Osteoblast (primary cell): ENCODE measurements around the gene TRANK1. TPM values are rescaled to one million over a fixed set of nuclear protein-coding genes. Genes with fewer than 3 reads are reported as not detected.

ENCODE experiments used
- DNase-seq: peaks from one replicate; pipeline ENCODE4 v3.0.0; 2011; ENCODE audit warnings: low spot score, mixed read lengths; ENCODE audit not compliant: insufficient read length; ENCODE audit errors: missing footprints
- H2AFZ ChIP-seq: 2 replicates; pipeline ENCODE4 v1.6.0; 2011; ENCODE audit warnings: mild to moderate bottlenecking, low read length
- H3K27ac ChIP-seq: 2 replicates; pipeline ENCODE4 v1.5.1; 2011; ENCODE audit warnings: mild to moderate bottlenecking, low read depth, low read length, moderate library complexity
- H3K27me3 ChIP-seq: 2 replicates; pipeline ENCODE4 v1.6.0; 2012; ENCODE audit warnings: mild to moderate bottlenecking, control low read depth, inconsistent platforms, low read length, moderate library complexity; ENCODE audit not compliant: insufficient read depth
- H3K36me3 ChIP-seq: 2 replicates; pipeline ENCODE4 v1.5.1; 2011; ENCODE audit warnings: mild to moderate bottlenecking, low read length, control low read depth, moderate library complexity; ENCODE audit not compliant: insufficient read depth
- H3K4me1 ChIP-seq: 2 replicates; pipeline ENCODE4 v1.5.1; 2011; ENCODE audit warnings: mild to moderate bottlenecking, low read length, control low read depth, moderate library complexity; ENCODE audit not compliant: insufficient read depth
- H3K4me2 ChIP-seq: 2 replicates; pipeline ENCODE4 v1.6.0; 2011; ENCODE audit warnings: mild to moderate bottlenecking, low read length; ENCODE audit not compliant: insufficient read depth
- H3K4me3 ChIP-seq: fragments of 200-600 bp; sonication (generic); 3 replicates; pipeline ENCODE4 v1.5.1; 2012; ENCODE audit warnings: mild to moderate bottlenecking, low read length, inconsistent platforms; ENCODE audit not compliant: insufficient read depth
- H3K79me2 ChIP-seq: 2 replicates; pipeline ENCODE4 v1.6.0; 2012; ENCODE audit warnings: mild to moderate bottlenecking, low read length, control low read depth, inconsistent platforms; ENCODE audit not compliant: insufficient read depth
- H3K9me3 ChIP-seq: 2 replicates; pipeline ENCODE4 v1.5.1; 2011; ENCODE audit warnings: low read depth, low read length, control low read depth
- H4K20me1 ChIP-seq: 2 replicates; pipeline ENCODE4 v1.6.0; 2012; ENCODE audit warnings: mild to moderate bottlenecking, low read length, control low read depth; ENCODE audit not compliant: insufficient read depth
- CTCF ChIP-seq: IDR thresholded peaks from 2 replicates; pipeline ENCODE4 v1.5.1; 2011; ENCODE audit warnings: mild to moderate bottlenecking, low read depth, low read length, moderate library complexity; ENCODE audit errors: extremely low read depth
- total RNA-seq: library from RNA; depleted of rRNA; stranded (reverse); fragments of >200 nt; gene quantifications from 2 replicates; pipeline ENCODE4 v1.2.3, GENCODE V29; 2012

TRANK1 gene
- total RNA-seq, 1 donor = 30.8 TPM

DNA sequence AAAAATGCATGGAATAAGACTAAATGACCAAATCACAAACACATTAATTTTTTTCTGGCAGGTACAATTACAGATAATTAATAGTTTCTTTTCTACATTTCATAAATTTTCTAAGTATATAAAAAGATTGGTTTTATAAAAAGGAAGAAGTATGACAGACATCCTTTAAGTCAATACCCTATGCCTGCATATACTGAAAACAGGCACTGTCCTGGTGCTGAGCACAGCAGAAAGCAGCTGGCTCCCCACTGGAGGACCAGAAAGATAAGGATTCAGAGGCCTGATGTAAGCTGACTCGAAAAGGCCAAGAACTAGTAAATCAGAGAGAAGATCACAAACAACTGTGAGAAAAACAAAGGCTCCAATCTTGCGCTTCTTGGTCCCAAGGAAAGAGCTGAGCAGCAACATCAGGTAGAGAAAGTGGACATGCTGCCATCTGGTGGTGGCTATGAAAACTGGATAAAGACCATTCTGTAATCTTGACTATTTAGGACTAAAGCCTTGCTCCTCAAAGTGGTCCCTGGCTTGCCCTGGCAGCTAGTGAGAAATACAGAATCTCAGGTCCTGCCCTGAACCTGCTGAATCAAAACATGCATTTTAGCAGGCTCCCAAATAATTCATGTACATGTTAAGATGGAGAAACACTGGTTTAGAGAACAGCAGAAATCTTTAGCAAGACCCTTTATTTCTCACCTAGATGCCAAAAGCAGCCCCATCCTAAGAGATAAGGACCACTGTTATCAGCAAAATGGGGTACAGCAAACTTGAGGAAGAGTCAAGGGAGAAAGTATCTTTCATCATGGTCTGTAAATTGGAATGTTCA is 76.0 kb downstream of the TRANK1 start:
- H3K27ac ChIP-seq = no peak overlapping the region
- H2AFZ ChIP-seq = no peak overlapping the region
- no peak for DNase-seq
- peak; percentile 81 for TF ChIP-seq CTCF
- no peak overlapping the region for H3K4me2 ChIP-seq
- no peaks in the 10 kb centered on the region for H3K4me1 ChIP-seq
- H3K36me3 ChIP-seq = no peaks in the 10 kb centered on the region
- H3K9me3 ChIP-seq = no peaks in the 10 kb centered on the region
- H4K20me1 ChIP-seq = no peaks in the 10 kb centered on the region
- no peaks in the 10 kb centered on the region for H3K79me2 ChIP-seq
- no peak overlapping the region for H3K4me3 ChIP-seq
- H3K27me3 ChIP-seq = no peaks in the 10 kb centered on the region

DNA sequence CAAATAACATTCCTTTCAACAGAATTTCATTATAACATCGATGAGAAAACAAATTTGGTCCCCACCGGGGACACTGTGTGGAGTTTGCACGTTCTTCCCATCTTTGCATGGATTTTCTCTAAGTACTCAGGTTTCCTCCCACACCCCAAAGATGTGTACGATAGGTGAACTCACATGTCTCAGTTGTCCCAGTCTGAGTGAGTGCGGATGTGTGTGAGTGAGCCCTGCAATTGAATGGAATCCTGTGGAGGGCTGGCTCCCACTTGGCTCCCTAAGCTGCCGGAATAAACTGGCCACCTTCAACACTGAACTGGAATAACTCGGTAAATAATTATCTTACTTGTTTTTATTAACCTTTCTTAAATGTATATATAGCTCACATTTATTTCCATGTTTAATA is 77.0 kb downstream of the TRANK1 start:
- no peak for TF ChIP-seq CTCF
- Histone ChIP-seq H2AFZ (no peak overlapping the region), H3K79me2 (no peaks in the 10 kb centered on the region), H3K27me3 (no peaks in the 10 kb centered on the region), H3K36me3 (no peaks in the 10 kb centered on the region), H3K4me2 (no peak overlapping the region), H3K4me1 (no peaks in the 10 kb centered on the region), H3K27ac (no peak overlapping the region), H4K20me1 (no peaks in the 10 kb centered on the region), H3K4me3 (no peak overlapping the region), H3K9me3 (no peaks in the 10 kb centered on the region)
- no peak for DNase-seq

GRCh38 chr3:36866368-36866767 is 78.5 kb downstream of the TRANK1 start:
- Histone ChIP-seq H3K9me3 (no peaks in the 10 kb centered on the region), H3K4me1 (no peaks in the 10 kb centered on the region), H2AFZ (no peak overlapping the region), H3K4me2 (no peak overlapping the region), H3K36me3 (no peaks in the 10 kb centered on the region), H4K20me1 (no peaks in the 10 kb centered on the region), H3K27me3 (no peaks in the 10 kb centered on the region), H3K79me2 (no peaks in the 10 kb centered on the region), H3K27ac (no peak overlapping the region), H3K4me3 (no peak overlapping the region)
- DNase-seq = no peak
- TF ChIP-seq CTCF = no peak

GRCh38 chr3:36864180-36865053 is 80.4 kb downstream of the TRANK1 start:
- Histone ChIP-seq H3K79me2 (no peaks in the 10 kb centered on the region), H3K27ac (no peak overlapping the region), H2AFZ (no peak overlapping the region), H3K27me3 (no peaks in the 10 kb centered on the region), H3K4me3 (no peak overlapping the region), H3K4me1 (no peaks in the 10 kb centered on the region), H3K36me3 (peaks cover 4% of the 10 kb centered on the region), H3K4me2 (no peak overlapping the region), H4K20me1 (no peaks in the 10 kb centered on the region), H3K9me3 (no peaks in the 10 kb centered on the region)
- no peak for TF ChIP-seq CTCF
- DNase-seq = no peak
